HG02981 (cell line): ENCODE data around the gene LAMB3.

Experiments
- ATAC-seq: cut with Tn5 transposase; IDR thresholded peaks from one replicate; pipeline ENCODE4 v1.9.1; 2021; ENCODE audit warnings: mild to moderate bottlenecking, moderate library complexity; ENCODE audit not compliant: unreplicated experiment

Gene LAMB3

GRCh38 chr1:209601809-209602657, 50.2 kb downstream of the LAMB3 start:
- ATAC-seq: no peak

- no peak for ATAC-seq
Measured at GRCh38 chr1:209600541-209600940, 51.7 kb downstream of the LAMB3 start.

- ATAC-seq: no peak
Measured at GRCh38 chr1:209598227-209598626, 54.0 kb downstream of the LAMB3 start.

GRCh38 chr1:209597499-209597898, 54.7 kb downstream of the LAMB3 start:
- no peak for ATAC-seq

- ATAC-seq: no peak
Measured at GRCh38 chr1:209595599-209596285, 56.5 kb downstream of the LAMB3 start.

GRCh38 chr1:209595028-209595427, 57.2 kb downstream of the LAMB3 start:
- ATAC-seq: no peak

- no peak for ATAC-seq
Measured at GRCh38 chr1:209594440-209594839, 57.8 kb downstream of the LAMB3 start.

- no peak for ATAC-seq
Measured at GRCh38 chr1:209593747-209594146, 58.5 kb downstream of the LAMB3 start.

- no peak for ATAC-seq
Measured at GRCh38 chr1:209590405-209590804, 61.8 kb downstream of the LAMB3 start.

- no peak for ATAC-seq
Measured at GRCh38 chr1:209589863-209590262, 62.4 kb downstream of the LAMB3 start.

GRCh38 chr1:209589440-209589839, 62.8 kb downstream of the LAMB3 start:
- no peak for ATAC-seq

GRCh38 chr1:209587789-209588188, 64.4 kb downstream of the LAMB3 start:
- no peak for ATAC-seq

- ATAC-seq: no peak
Measured at GRCh38 chr1:209586221-209586740, 65.9 kb downstream of the LAMB3 start.

GRCh38 chr1:209585672-209586071, 66.6 kb downstream of the LAMB3 start:
- no peak for ATAC-seq

- ATAC-seq: no peak
Measured at GRCh38 chr1:209585197-209585596, 67.0 kb downstream of the LAMB3 start.

GRCh38 chr1:209584231-209584672, 68.0 kb downstream of the LAMB3 start:
- no peak for ATAC-seq

- no peak for ATAC-seq
Measured at GRCh38 chr1:209583408-209583807, 68.8 kb downstream of the LAMB3 start, which contains the start of gene CAMK1G. Gene CAMK1G, plus strand, starts transcription at chr1:209583714. Its CDS starts 11,270 bp downstream, at chr1:209594984.

- no peak for ATAC-seq
Measured at GRCh38 chr1:209580577-209580976, 71.6 kb downstream of the LAMB3 start.

GRCh38 chr1:209577346-209577745, 74.9 kb downstream of the LAMB3 start:
- ATAC-seq: no peak

GRCh38 chr1:209576392-209577197, 75.6 kb downstream of the LAMB3 start:
- ATAC-seq: peak; percentile 86

- ATAC-seq: no peak
Measured at GRCh38 chr1:209570743-209571142, 81.5 kb downstream of the LAMB3 start.
